Measurements from ENCODE around the gene ESRP2.

- TF ChIP-seq ZHX1 (conservative IDR thresholded peaks at IDR 0.05; ENCODE audit: low read length) (no peak), EP300 (IDR thresholded peaks at IDR 0.05; ENCODE audit: low read length) (no peak), RHOXF2B (CRISPR knock-in tag; conservative IDR thresholded peaks at IDR 0.05) (no peak), GTF2A2 (tag; IDR thresholded peaks at IDR 0.05) (no peak), ZNF324 (CRISPR knock-in tag; IDR thresholded peaks at IDR 0.05) (no peak), MAFF (IDR thresholded peaks at IDR 0.05; ENCODE audit: low read length) (no peak), EZH2 (IDR thresholded peaks at IDR 0.05; ENCODE audit: borderline replicate concordance, low read depth, low read length) (no peak)
These were observed 48.1 kb upstream of the ESRP2 start for GRCh38 chr16:68283801-68284598.

Data from K562 (cell line).